Fibroblast of upper back skin (primary cell): ENCODE data around the gene DEFB121.
"Not testable (repeated sequence)": the region's sequence is repeated elsewhere in the genome, so short reads cannot be mapped to it uniquely, and the experiment has no call there.

ENCODE experiments used
- DNase-seq: peaks from one replicate; pipeline ENCODE4 v3.0.0-alpha.2; 2013

DEFB121 gene, protein sequence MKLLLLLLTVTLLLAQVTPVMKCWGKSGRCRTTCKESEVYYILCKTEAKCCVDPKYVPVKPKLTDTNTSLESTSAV

GRCh38 chr20:31406115-31406514 lies at the start of gene DEFB121:
DEFB121 (minus strand) TSS chr20:31406215; CDS start chr20:31406152, 63 bp downstream.
- DNase-seq, result no peak

GRCh38 chr20:31454361-31454760 lies 48.3 kb upstream of the DEFB121 start:
- no peak for DNase-seq

- DNase-seq, result no peak
These were observed 46.6 kb upstream of the DEFB121 start for GRCh38 chr20:31452575-31452974.

DNA sequence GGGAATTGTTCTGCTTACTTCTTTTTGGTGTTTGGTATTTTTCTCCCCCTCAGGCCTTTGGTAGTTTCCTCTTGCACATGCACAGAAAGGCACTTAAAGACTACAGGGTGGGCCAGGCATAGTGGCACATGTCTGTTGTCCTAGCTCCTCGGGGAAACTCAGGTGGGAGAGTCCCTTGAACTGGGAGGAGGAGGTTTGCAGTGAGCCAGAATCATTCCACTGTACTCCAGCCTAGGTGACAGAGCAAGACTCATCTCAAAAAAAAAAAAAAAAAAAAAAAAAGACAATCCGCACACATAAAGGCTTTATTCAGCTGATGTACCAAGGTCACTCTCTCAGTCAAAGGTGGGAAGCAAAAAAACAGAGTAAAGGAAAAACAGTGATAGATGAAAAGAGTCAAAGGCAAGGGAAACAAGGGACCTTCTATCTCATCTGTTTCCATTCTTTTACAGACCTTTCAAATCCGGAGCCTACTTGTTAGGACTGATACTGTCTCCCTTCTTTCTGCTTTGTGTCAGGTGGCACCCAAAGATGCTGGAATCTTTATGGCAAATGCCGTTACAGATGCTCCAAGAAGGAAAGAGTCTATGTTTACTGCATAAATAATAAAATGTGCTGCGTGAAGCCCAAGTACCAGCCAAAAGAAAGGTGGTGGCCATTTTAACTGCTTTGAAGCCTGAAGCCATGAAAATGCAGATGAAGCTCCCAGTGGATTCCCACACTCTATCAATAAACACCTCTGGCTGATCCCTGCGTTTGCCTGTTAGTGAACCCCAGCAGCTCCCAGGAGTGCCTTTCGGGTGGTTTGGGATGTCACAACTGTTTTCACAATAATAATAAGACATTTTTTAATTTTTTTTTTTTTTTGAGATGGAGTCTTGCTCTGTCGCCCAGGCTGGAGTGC lies 43.7 kb upstream of the DEFB121 start:
- DNase-seq, result no peak

GRCh38 chr20:31446084-31446819 lies 40.2 kb upstream of the DEFB121 start:
- no peak for DNase-seq

- DNase-seq, result no peak
These were observed 34.1 kb upstream of the DEFB121 start, which contains the start of gene DEFB123 for GRCh38 chr20:31440012-31440659. DEFB123 (plus strand) TSS chr20:31440632; CDS start chr20:31440699, 67 bp downstream.

DNA sequence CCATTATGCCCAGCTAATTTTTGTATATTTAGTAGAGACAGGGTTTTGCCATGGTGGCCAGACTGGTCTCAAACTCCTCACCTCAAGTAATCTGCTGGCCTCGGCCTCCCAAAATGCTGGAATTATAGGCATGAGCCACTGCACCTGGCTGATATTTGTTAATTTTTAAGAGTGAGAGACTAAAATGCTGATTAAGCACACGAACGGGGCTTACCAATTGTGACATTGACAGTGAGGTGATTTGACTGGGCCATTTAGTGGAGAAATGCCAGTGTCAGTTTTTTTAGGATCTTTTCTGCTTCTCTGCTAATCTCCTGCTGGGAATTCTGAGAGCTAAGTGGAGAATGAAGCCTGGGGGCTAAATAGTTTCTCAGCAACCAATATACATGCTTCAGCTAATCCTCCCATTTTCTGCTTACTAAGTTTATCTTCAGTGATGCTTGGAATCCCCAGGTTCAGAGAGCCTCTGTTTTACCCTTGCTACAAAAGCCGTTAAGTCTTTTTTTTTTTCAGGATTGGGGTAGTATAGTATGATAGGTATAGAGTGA lies 24.6 kb upstream of the DEFB121 start:
- DNase-seq, result no peak

- DNase-seq, result not testable (repeated sequence)
These were observed 21.6 kb upstream of the DEFB121 start for GRCh38 chr20:31427576-31427975.

GRCh38 chr20:31426891-31427551 lies 21.0 kb upstream of the DEFB121 start:
- not testable (repeated sequence) for DNase-seq

GRCh38 chr20:31425797-31426196 lies 19.8 kb upstream of the DEFB121 start:
- no peak for DNase-seq

DNA sequence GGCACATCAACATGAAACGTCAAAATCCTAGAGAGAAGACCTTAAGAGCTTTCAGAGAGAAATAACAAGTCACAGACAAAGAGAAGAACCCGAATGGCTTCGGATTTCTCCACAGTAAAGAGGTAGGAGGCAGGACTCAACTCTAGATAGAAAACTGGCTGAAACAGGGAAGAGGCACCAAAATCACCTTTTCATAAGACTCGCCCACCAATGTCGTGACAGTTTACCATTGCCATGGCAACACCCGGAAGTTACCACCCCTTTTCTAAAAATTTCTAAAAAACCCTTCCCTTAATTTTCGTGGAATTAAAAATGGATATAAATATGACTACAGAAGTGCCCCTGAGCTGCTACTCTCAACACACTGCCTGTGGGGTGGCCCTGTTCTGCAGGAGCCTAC lies 12.3 kb upstream of the DEFB121 start:
- DNase-seq, result no peak

DNA sequence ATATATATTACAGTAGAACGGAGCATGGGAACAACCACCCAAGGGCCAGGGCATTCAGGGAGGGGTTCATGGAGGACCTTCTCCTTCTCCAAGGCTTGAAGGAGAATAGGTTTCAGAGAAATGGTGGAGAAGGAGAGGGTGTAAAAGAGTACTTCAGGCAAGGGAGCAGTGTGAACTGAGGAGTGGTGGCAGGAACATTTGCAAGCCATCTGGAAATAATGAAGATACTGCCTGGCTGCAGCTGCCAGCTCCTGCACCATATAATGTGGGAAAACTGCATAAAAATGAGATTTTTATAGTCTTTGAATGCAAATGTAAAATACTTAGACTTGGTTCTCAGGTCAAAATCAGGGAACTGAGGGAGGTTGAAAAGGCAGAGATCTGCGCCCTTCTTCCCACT lies 9.6 kb upstream of the DEFB121 start:
- no peak for DNase-seq

GRCh38 chr20:31414381-31414780 lies 8.4 kb upstream of the DEFB121 start:
- no peak for DNase-seq

DNA sequence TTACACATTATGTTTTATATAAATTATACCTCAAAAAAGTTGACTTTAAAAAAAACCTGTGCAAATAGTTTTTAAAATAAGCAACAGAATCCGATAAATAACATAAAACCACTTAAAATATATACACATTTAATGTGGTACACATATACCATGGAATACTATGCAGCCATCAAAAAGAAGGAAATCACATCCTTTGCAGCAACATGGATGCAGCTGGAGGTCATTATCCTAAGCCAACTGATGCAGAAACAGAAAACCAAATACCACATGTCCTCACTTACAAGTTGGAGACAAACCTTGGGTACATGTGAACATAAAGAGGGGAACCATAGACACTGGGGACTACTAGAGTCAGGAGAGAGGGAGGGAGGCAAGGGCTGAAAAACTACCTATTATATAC lies 4.0 kb upstream of the DEFB121 start:
- DNase-seq, result no peak

DNA sequence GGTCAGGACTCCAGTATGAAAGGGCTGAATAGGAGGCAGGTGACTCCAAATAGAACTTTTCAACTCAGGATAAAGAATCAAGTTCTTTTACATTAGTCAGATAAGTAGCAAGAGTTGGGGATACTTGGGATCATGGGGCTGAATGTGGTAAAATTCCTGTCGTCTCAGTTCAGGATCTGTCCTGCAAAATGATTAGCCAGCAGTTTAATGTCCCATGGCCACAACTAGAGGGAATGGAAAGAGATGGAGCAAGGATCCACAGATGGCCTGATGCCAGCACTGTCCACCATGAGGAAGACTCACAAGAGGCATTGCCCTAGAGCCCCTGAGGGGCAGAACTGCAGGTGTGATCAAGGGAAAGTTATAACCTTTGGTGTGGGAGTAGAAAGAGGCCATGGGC lies 2.1 kb downstream of the DEFB121 start:
- no peak for DNase-seq

- no peak for DNase-seq
These were observed 11.1 kb downstream of the DEFB121 start for GRCh38 chr20:31394900-31395299.

DNA sequence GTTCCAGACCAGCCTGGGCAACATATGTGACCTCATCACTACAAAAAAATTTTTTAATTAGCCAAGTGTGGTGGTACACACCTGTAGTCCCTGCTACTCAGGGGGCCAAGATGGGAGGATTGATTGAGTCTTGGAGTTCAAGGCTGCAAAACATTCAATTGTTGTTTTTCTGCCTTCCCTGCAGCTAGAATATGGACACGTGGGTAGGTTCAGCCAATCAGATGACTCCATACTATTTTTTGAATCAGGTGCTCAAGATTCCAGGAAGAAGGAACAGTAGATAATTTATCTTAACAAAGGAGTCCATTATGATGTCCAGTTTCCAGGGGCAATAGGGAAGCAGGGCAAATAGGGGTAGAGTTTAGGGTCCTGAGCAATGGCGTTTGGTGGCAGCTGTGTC lies 13.2 kb downstream of the DEFB121 start:
- no peak for DNase-seq

DNA sequence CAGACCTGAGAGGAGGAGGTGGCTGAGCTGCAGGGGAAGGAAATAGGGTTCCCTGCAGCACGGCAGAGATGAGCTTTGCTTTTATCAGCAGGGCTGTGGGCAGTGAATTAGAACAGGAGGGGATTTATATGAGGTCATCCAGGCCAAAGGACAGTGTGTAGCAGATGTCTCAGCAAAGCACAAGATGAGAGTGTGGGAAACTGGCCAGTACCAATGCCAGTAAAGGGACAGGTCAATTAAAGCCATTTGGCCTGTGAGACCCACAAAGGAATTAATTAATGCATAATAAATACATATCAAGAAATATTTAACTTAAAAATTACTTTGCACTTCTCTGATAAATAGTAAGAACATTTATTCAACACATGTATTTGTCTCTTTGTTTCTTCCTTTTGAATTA lies 15.5 kb downstream of the DEFB121 start, which contains the start of gene DEFB119:
DEFB119 (minus strand) TSS at position 101 of the 400 bp plus-strand sequence. CDS start 107 bp downstream, outside the sequence.
- DNase-seq, result no peak

GRCh38 chr20:31374346-31374745 lies 31.7 kb downstream of the DEFB121 start:
- DNase-seq, result no peak

DNA sequence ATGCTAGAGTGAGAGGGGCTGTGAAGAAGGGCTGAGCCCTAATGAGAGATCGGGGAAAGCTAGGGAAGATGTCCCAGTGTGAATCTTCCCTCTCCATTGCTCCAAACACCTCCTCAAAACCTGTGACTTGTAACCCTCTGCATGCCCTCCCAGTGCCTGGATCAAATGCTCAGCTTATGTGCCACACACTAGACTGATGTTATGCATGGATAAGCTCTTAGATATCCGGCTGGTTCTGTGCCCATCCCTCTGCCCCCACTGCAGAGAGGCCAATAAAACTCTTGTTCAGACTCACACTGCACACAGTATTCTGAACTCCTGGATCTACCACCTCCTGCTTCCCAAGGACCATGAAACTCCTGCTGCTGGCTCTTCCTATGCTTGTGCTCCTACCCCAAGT lies 37.7 kb downstream of the DEFB121 start, which contains the start of gene DEFB118:
DEFB118 (plus strand) TSS at position 301 of the 400 bp plus-strand sequence; CDS start at position 351, 50 bp downstream.
- DNase-seq, result no peak

- not testable (repeated sequence) for DNase-seq
These were observed 41.7 kb downstream of the DEFB121 start for GRCh38 chr20:31364272-31364671.

DNA sequence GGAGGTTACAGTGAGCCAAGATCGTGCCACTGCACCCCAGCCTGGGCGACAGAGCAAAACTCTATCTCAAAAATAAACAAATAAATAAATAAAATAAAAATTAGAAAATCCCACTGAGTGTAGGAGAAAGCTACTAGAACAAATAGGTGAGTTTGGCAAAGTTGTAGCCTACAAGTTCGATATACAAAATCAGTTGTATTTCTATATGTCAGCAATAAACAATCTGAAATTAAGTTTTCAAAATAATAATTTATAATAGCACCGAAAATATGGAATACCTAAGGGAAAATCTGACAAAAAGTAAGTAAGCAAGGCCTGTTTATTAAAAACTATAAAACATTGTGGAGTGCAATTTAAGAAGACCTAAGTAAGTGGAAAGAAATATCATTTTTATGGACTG lies 42.7 kb downstream of the DEFB121 start:
- no peak for DNase-seq
